Measurements from ENCODE around the gene STK4. TPM values are rescaled to one million over a fixed set of nuclear protein-coding genes. Genes with fewer than 3 reads are reported as not detected.

STK4 gene
- total RNA-seq, 2 donors from 2014 or later, result 168 to 215 TPM

DNA sequence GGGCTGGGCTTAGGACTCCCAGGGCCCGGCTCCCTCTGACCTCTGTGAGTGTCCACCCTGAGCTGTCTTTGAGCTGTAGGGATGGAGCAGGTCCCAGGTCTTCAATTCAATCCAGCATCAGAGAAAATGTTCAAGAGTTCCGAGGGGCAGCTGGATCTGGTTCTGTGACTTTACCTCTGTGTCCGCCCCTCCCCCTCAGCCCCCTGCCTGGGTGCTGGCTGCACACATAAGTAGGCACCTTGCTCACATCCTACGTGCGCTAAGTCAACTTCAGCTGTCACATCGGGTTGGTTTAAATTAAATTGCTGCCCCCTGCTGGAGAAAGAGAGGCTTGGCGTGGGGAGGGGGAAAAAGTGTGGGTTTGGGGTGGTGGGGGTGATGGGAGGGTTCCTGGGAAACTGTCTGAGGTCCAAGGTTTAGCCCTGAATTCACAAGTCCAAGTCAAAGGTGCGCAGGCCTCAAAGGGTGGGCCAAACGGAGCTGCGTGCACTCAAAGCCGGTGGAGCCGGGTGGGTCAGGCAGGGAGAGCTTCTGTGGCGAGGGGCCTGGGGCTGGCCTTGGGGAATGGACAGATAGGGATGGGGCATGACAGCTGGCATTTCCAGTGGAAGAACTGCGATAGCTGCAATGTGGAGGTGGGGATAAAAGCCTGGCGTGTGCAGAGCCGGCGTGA, 145.6 kb downstream of the STK4 start:
- peaks cover 9% of the 10 kb centered on the region for H3K4me1 Mint-ChIP-seq
- H3K27ac Mint-ChIP-seq, result no peak overlapping the region
- no peaks in the 10 kb centered on the region for H3K9me3 Mint-ChIP-seq
- no peak for ATAC-seq (replicated peaks)
- H3K36me3 Mint-ChIP-seq (ENCODE audit: low read depth), result no peaks in the 10 kb centered on the region
- H3K4me3 Mint-ChIP-seq, result no peak overlapping the region
- no peaks in the 10 kb centered on the region for H3K27me3 Mint-ChIP-seq

DNA sequence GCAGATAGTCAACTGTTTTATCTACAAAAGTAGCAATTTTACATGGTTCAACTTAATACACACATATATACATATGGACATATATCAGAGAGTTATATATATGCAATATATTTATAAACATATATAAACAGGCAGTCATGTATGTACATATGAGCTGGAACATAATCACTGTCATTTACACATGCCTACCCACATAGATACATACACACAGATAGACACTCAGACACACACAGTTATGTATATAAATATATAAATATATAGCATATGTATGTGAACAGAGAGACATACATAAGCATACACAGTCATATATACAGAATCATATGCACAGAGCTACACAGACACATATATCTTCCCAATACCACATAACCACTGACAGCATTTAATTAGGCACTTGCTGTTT, 146.4 kb downstream of the STK4 start:
- no peaks in the 10 kb centered on the region for H3K9me3 Mint-ChIP-seq

DNA sequence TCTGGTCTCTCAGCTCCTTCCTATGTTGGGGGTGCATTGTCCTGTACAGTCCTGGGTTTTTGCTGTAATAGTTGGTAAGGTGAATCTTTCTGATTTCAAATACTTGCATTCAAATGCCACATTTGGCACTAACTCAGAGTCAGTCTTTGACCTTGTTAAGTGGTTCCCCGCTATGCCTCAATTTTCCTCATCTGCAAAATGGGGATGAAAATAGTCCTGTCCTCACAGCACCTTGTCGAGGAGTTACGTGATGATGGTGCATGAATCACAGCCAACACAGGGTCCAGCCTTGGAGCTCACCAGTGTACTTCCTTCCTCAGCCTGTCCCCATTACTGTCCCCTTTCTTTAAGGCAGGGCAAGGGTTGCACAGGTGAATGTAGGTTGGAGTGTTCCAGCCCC, 147.6 kb downstream of the STK4 start:
- Mint-ChIP-seq H3K4me3 (peak overlapping the region; percentile 49), H3K9me3 (no peaks in the 10 kb centered on the region), H3K36me3 (ENCODE audit: low read depth) (no peaks in the 10 kb centered on the region), H3K4me1 (peaks cover 9% of the 10 kb centered on the region), H3K27me3 (peaks cover 3% of the 10 kb centered on the region), H3K27ac (no peak overlapping the region)
- no peak for ATAC-seq (replicated peaks)

More for the DNA sequence above, 146.4 kb downstream of the STK4 start:
- Mint-ChIP-seq H3K27me3 (peaks cover 2% of the 10 kb centered on the region), H3K36me3 (ENCODE audit: low read depth) (no peaks in the 10 kb centered on the region), H3K4me1 (peaks cover 9% of the 10 kb centered on the region), H3K27ac (no peak overlapping the region), H3K4me3 (no peak overlapping the region)
- no peak for ATAC-seq (replicated peaks)

DNA sequence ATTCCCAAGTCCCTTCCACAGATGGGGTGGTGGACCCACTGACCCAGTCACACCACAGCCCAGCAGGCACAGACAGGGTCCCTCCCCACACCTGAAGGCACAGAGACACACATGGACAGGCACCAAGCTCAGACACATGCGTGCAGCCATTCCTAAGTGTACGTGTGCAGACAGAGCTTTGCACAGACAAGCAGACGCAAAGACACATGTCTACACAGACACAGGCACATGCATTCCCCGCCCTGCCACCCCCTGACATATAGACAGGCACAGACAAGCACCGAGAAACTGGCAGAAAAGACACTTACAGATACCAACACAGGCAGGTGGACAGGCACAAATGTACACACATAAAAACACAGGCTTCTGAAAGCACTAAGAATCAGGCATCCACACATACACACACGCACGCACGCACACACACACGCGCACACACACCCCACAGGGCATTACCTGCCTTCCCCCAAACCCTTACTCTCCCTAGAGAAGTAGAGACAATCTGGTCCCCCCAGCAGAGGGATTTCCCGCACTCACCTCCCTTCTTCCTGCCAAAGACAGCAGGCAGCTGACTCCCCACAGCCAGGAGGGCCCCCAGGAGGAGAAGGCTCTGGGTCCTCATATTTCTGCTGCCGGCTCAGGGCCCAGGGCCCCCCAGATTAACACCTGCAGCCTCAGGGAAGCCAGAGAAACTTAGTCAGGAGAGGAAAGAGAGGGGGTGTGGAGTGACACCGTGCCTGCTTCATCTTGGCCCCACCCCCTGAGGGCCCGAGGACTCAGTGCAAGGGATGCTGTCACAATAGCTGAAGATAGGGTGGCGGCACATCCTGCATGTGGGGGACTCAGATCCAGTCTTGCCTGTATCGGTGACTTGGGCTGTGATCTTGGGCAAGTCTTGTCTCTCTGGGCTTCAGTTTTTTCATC, 148.4 kb downstream of the STK4 start, which contains the start of gene WFDC5:
WFDC5 (minus strand) TSS at position 710 of the 921 bp plus-strand sequence; CDS start at position 619, 91 bp downstream.
- peaks cover 9% of the 10 kb centered on the region for H3K4me1 Mint-ChIP-seq
- peak; percentile 69 for ATAC-seq (replicated peaks)
- no peaks in the 10 kb centered on the region for H3K9me3 Mint-ChIP-seq
- H3K27me3 Mint-ChIP-seq, result peaks cover 3% of the 10 kb centered on the region
- H3K36me3 Mint-ChIP-seq (ENCODE audit: low read depth), result no peaks in the 10 kb centered on the region
- H3K27ac Mint-ChIP-seq, result peak within 1 kb of the TSS; percentile 48
- H3K4me3 Mint-ChIP-seq, result peak within 1 kb of the TSS; percentile 49

DNA sequence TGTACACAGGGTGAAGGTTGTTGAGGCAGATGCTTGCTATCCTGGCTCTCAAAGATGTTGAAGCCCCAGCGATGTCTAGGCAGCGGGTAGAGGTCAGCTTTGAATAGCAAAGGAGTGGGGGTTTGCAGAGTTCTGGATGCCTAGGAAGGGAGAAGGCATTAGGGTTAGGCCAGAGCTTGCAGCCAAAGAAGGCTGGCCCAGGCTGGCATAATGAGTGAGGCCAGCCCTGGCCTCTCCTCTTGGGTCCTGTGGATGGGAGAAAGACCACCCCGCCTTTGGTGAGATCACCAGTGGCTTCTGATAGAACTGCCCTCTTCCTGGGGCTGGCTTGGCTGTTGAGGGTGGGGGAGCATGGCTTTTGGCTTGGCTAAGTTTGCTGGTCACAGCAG, 149.1 kb downstream of the STK4 start:
- Mint-ChIP-seq H3K4me1 (peaks cover 9% of the 10 kb centered on the region), H3K27me3 (peaks cover 6% of the 10 kb centered on the region), H3K9me3 (no peaks in the 10 kb centered on the region), H3K36me3 (ENCODE audit: low read depth) (no peaks in the 10 kb centered on the region), H3K27ac (peak overlapping the region; percentile 48), H3K4me3 (peak overlapping the region; percentile 49)
- no peak for ATAC-seq (replicated peaks)

DNA sequence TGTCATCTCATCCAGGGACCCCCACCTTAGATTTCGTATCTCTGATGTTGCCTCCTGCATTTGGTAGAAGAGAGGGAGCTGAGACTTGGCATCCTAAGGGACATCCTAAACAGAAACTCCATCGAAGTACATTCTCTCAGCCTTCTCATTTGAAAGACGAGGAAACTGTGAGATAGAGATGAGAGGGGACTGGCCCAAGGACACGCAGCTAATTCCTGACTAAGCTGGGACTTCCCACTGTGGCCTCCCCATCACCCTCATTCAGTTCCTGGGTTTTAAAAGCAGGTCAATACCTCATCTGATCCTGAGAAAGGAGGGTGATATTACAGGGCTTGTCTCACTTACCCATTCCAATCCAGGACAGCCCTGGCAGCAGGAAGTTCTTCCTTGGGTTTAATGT, 149.5 kb downstream of the STK4 start:
- Mint-ChIP-seq H3K27ac (peak overlapping the region; percentile 48), H3K4me1 (peaks cover 9% of the 10 kb centered on the region), H3K36me3 (ENCODE audit: low read depth) (no peaks in the 10 kb centered on the region), H3K4me3 (peak overlapping the region; percentile 49), H3K27me3 (peaks cover 7% of the 10 kb centered on the region), H3K9me3 (no peaks in the 10 kb centered on the region)
- peak; percentile 92 for ATAC-seq (replicated peaks)

DNA sequence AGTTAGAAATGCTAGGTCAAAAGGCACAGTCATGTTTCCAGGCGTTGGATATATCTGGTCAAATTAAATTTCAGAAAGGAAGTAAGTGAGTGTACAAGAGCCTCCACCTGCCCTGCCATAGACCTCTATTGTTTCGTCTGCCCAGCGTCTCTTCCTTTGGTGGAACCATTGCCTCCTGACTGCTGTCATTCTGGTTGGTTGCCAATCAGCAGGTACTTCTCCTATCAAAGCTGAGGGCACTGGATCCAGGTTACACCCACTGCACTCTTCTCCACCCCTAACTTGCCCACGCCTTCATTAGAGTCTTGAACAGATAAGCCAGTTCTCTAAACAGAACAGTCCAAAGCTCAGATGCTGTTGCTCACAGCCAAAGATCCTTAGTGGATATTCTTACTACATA, 151.3 kb downstream of the STK4 start:
- Mint-ChIP-seq H3K4me1 (peaks cover 9% of the 10 kb centered on the region), H3K4me3 (no peak overlapping the region), H3K9me3 (no peaks in the 10 kb centered on the region), H3K36me3 (ENCODE audit: low read depth) (no peaks in the 10 kb centered on the region), H3K27ac (no peak overlapping the region), H3K27me3 (peaks cover 12% of the 10 kb centered on the region)
- no peak for ATAC-seq (replicated peaks)

DNA sequence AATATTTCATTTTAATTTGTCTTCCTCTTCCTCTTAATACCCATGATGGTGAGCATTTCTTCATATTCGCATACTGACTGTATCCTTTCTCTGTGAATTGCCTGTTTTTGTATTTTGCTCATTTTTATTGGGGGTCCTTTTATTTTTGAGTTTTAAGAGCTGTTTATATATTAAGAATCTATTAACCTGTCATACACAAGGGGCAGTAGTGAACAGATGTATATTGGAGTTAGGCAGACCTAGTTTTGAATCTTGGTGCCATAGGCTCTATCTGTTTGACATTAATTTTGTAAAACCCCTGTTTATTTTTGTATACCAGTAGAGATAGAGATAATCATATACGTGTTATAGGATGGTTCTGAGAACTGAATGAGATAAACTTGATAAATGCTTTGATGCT, 151.7 kb downstream of the STK4 start:
- Mint-ChIP-seq H3K9me3 (no peaks in the 10 kb centered on the region), H3K4me3 (no peak overlapping the region), H3K27me3 (peaks cover 14% of the 10 kb centered on the region), H3K4me1 (peaks cover 9% of the 10 kb centered on the region), H3K36me3 (ENCODE audit: low read depth) (no peaks in the 10 kb centered on the region), H3K27ac (no peak overlapping the region)
- no peak for ATAC-seq (replicated peaks)

DNA sequence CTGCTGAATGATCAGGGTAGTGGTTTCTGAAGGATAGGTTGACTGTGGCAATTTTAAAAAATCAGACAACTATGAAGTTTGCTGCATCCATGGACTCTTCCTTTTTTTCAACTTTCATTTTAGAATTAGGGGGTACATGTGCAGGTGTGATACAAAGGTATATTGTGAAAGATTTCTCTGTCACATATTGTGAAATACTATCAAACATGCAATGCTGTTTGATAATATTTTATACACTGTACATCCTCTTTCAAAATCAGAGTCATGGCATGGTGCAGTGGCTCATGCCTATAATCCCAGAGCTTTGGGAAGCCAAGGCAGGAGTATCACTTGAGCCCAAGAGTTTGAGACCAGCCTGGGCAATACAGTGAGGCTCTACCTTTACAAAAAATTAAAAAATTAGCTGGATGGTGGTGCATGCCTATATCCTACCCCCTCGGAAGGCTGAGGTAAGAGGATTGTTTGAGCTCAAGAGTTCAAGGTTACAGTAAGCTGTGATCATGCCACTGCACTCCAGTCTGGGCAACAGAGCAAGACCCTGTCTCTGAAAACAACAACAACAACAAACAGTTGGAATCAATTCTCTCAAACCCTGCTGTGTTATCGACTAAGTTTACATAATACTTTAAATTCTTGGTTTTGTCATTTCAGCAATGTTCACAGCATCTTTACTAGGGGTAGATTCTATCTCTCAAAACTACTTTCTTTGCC, 153.4 kb downstream of the STK4 start:
- no peak overlapping the region for H3K27ac Mint-ChIP-seq
- H3K4me3 Mint-ChIP-seq, result no peak overlapping the region
- H3K9me3 Mint-ChIP-seq, result no peaks in the 10 kb centered on the region
- H3K4me1 Mint-ChIP-seq, result peaks cover 9% of the 10 kb centered on the region
- H3K27me3 Mint-ChIP-seq, result peaks cover 17% of the 10 kb centered on the region
- no peaks in the 10 kb centered on the region for H3K36me3 Mint-ChIP-seq (ENCODE audit: low read depth)
- ATAC-seq (replicated peaks), result no peak

DNA sequence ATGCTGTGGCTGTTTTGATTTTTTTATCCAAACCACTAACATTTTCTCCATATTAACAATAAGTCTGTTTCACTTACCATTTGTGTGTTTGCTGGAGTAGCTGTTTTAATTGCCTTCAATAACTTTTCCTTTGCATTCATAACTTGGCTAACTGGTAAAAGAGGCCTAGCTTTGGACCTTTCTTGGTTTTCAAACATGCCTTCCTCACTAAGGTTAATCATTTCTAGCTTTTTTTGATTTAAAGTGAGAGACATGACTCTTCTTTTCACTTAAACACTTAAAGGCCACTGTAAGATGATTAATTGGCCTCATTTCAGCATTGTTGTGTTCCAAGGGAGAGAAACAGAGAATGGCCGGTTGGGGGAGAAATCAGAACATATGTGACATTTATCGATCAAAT, 155.1 kb downstream of the STK4 start:
- no peaks in the 10 kb centered on the region for H3K9me3 Mint-ChIP-seq
- no peak overlapping the region for H3K27ac Mint-ChIP-seq
- peaks cover 20% of the 10 kb centered on the region for H3K27me3 Mint-ChIP-seq
- H3K4me3 Mint-ChIP-seq, result no peak overlapping the region
- no peaks in the 10 kb centered on the region for H3K36me3 Mint-ChIP-seq (ENCODE audit: low read depth)
- peaks cover 1% of the 10 kb centered on the region for H3K4me1 Mint-ChIP-seq
- peak; percentile 51 for ATAC-seq (replicated peaks)

DNA sequence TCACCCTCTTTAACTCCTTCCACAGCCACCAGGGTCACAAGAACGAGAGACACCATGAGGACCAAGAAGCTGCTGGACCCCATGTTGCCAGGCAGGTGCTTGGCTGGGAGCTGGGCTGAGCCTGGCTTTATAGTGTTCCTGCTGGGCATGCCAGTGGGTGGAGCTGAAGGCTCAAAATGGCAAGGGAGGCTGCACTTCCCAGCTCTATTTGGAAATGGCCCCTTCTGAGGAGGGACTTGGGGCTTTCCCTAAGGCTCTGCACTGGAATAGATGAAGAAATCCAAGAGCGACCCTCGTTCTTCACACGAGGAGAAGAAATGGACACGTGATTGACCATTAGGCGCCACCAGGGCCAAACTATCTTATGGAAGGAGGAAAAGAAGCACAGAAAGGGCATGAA, 158.1 kb downstream of the STK4 start, which contains the start of gene WFDC12:
WFDC12 (minus strand) TSS at position 101 of the 400 bp plus-strand sequence; CDS start at position 83, 18 bp downstream.
- Mint-ChIP-seq H3K27ac (no peak within 1 kb of the TSS), H3K4me3 (no peak within 1 kb of the TSS), H3K4me1 (no peaks in the 10 kb centered on the region), H3K9me3 (no peaks in the 10 kb centered on the region), H3K27me3 (peaks cover 23% of the 10 kb centered on the region), H3K36me3 (ENCODE audit: low read depth) (no peaks in the 10 kb centered on the region)
- ATAC-seq (replicated peaks), result no peak

DNA sequence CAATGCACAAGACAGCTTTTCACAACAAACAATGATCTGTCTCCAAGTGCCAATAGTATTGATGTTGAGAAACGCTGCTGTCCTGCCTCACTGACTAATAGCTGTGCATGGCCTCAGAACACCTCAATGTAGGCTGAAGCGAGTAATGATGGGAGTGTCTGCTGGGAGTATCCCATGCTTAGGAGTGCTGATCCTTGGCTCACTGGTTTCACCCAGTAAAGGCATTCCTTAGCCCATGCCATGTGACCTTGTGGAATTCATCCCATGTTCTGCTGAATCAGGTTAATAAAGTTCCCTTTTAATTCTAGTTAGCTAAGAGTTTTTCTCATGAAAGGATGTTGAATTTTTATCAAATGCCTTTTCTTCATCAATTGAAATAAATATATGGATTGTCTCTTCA, 161.8 kb downstream of the STK4 start:
- ATAC-seq (replicated peaks), result no peak
- Mint-ChIP-seq H3K27ac (no peak overlapping the region), H3K27me3 (peaks cover 30% of the 10 kb centered on the region), H3K4me1 (no peaks in the 10 kb centered on the region), H3K9me3 (no peaks in the 10 kb centered on the region), H3K36me3 (ENCODE audit: low read depth) (no peaks in the 10 kb centered on the region), H3K4me3 (no peak overlapping the region)

All from activated T-helper 17 cell treated with anti-CD3 and anti-CD28 coated beads, Interleukin-2, amount 50 U/mL, for 72 hours (primary cell).